Measurements from ENCODE around the gene ZMIZ2.

- TF ChIP-seq CTCF (IDR thresholded peaks at IDR 0.05; ENCODE audit: insufficient read depth, low read depth, low read length) (no peak), EZH2 (IDR thresholded peaks at IDR 0.05; ENCODE audit: insufficient read depth, low read length) (no peak)
These were observed 2.4 kb downstream of the ZMIZ2 start for GRCh38 chr7:44750921-44751571.
